ENCODE results near the gene CNTNAP2. TPM values are rescaled to one million over a fixed set of nuclear protein-coding genes. Genes with fewer than 3 reads are reported as not detected.
A peak's percentile ranks its signal among the peaks of the same experiment; 100 is the strongest.
"Not testable (repeated sequence)": the region's sequence is repeated elsewhere in the genome, so short reads cannot be mapped to it uniquely, and the experiment has no call there.

CNTNAP2 gene
- total RNA-seq, 1 experiment from 2014 or later = 42.5 TPM

DNA sequence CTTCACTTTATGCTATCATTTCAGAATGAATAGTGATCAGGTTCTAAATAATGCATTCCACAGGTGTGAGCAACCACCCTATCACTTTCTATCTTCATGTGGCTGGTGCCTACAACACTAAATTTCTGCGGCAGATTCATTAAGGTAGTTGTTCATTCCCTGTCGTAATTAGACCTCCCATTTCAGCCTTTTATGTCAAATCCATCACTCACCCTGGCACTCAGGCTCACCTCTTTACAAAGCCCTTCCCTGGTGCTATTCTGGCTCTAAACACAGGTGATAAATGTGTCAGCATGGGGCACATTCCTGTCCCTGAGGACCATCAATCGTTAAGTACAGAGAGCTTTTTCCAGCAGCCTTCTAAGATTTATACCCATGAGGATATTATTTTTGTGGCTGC, 2173.9 kb downstream of the CNTNAP2 start:
- Mint-ChIP-seq H3K27ac (ENCODE audit: unreplicated experiment) (no peak overlapping the region), H3K9me3 (ENCODE audit: unreplicated experiment) (no peaks in the 10 kb centered on the region), H3K4me1 (ENCODE audit: low read depth, unreplicated experiment) (peaks cover 24% of the 10 kb centered on the region), H3K27me3 (ENCODE audit: insufficient read depth, unreplicated experiment) (no peaks in the 10 kb centered on the region), H3K4me3 (ENCODE audit: unreplicated experiment) (no peak overlapping the region), H3K36me3 (ENCODE audit: insufficient read depth, unreplicated experiment) (no peaks in the 10 kb centered on the region)
- no peaks in the 10 kb centered on the region for H3K27me3 ChIP-seq (replicated peaks; ENCODE audit: control insufficient read depth, insufficient read depth, low read length)
- TF ChIP-seq, protein P1, sequence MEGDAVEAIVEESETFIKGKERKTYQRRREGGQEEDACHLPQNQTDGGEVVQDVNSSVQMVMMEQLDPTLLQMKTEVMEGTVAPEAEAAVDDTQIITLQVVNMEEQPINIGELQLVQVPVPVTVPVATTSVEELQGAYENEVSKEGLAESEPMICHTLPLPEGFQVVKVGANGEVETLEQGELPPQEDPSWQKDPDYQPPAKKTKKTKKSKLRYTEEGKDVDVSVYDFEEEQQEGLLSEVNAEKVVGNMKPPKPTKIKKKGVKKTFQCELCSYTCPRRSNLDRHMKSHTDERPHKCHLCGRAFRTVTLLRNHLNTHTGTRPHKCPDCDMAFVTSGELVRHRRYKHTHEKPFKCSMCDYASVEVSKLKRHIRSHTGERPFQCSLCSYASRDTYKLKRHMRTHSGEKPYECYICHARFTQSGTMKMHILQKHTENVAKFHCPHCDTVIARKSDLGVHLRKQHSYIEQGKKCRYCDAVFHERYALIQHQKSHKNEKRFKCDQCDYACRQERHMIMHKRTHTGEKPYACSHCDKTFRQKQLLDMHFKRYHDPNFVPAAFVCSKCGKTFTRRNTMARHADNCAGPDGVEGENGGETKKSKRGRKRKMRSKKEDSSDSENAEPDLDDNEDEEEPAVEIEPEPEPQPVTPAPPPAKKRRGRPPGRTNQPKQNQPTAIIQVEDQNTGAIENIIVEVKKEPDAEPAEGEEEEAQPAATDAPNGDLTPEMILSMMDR (IDR thresholded peaks at IDR 0.05; ENCODE audit: insufficient read depth in 1 of 2, low read depth in 1 of 2, low read length in 1 of 2, severe bottlenecking in 1 of 2, unreplicated experiment in 1 of 2) = no peak
- intact Hi-C loops (cut with micrococcal nuclease; ENCODE audit: unreplicated experiment) = no loop called here
- ChIA-PET POLR2A (no interaction called here), CTCF (no interaction called here)
- H3K4me3 ChIP-seq (ENCODE audit: low read depth, low read length) = no peak overlapping the region
- H3K4me1 ChIP-seq = no peaks in the 10 kb centered on the region
- no peaks in the 10 kb centered on the region for H3K36me3 ChIP-seq (ENCODE audit: control insufficient read depth, insufficient read depth, low read length)
- no peak for DNase-seq
- no TSS peak for BruUV-seq (replicated peaks)
- no peaks in the 10 kb centered on the region for H3K9me3 ChIP-seq

DNA sequence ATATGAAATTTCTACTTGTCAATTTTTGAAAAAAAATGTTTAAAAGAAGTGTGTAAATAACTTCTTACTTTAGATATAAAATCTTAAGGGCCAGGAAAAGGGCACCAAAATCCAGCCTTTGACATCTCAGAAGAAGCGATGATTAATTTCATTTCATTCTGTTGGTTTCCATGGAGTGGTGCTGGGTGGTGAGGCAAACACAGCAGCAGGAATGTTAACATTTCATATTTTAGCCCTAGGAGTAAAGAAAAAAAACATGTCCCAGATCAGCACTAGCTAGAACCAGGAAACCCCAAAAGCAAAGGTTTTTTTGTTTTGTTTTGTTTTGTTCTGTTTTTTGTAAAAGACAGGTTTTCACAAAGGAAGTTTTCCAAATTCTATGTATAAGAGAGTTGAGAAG, 2175.2 kb downstream of the CNTNAP2 start:
- POLR2A ChIA-PET = no interaction called here
- peaks cover 4% of the 10 kb centered on the region for H3K9me3 Mint-ChIP-seq (ENCODE audit: unreplicated experiment)
- no peak for DNase-seq
- Histone ChIP-seq H3K4me3 (ENCODE audit: low read depth, low read length) (no peak overlapping the region), H3K27me3 (replicated peaks; ENCODE audit: control insufficient read depth, insufficient read depth, low read length) (no peaks in the 10 kb centered on the region), H3K4me1 (peaks cover 3% of the 10 kb centered on the region), H3K9me3 (no peaks in the 10 kb centered on the region), H3K36me3 (ENCODE audit: control insufficient read depth, insufficient read depth, low read length) (no peaks in the 10 kb centered on the region)
- intact Hi-C loops (cut with micrococcal nuclease; ENCODE audit: unreplicated experiment) = no loop called here
- H3K36me3 Mint-ChIP-seq (ENCODE audit: insufficient read depth, unreplicated experiment) = no peaks in the 10 kb centered on the region
- no peak overlapping the region for H3K4me3 Mint-ChIP-seq (ENCODE audit: unreplicated experiment)
- H3K4me1 Mint-ChIP-seq (ENCODE audit: low read depth, unreplicated experiment) = peaks cover 19% of the 10 kb centered on the region
- BruUV-seq (replicated peaks) = no TSS peak
- no peaks in the 10 kb centered on the region for H3K27me3 Mint-ChIP-seq (ENCODE audit: insufficient read depth, unreplicated experiment)
- CTCF ChIA-PET = interaction anchor here (0.6 kb wide), 1 partner anchor 256 kb away, joined by 4 read pairs; no protein-coding TSS in a partner anchor
- TF ChIP-seq, protein P1 (IDR thresholded peaks at IDR 0.05; ENCODE audit: insufficient read depth in 1 of 2, low read depth in 1 of 2, low read length in 1 of 2, severe bottlenecking in 1 of 2, unreplicated experiment in 1 of 2) = no peak
- H3K27ac Mint-ChIP-seq (ENCODE audit: unreplicated experiment) = no peak overlapping the region

GRCh38 chr7:148296994-148297644, 2180.5 kb downstream of the CNTNAP2 start:
- BruUV-seq (replicated peaks) = no TSS peak
- Histone ChIP-seq H3K36me3 (ENCODE audit: control insufficient read depth, insufficient read depth, low read length) (no peaks in the 10 kb centered on the region), H3K4me3 (ENCODE audit: low read depth, low read length) (no peak overlapping the region), H3K4me1 (peaks cover 33% of the 10 kb centered on the region), H3K9me3 (no peaks in the 10 kb centered on the region), H3K27me3 (replicated peaks; ENCODE audit: control insufficient read depth, insufficient read depth, low read length) (no peaks in the 10 kb centered on the region)
- POLR2A ChIA-PET = no interaction called here
- CTCF ChIA-PET = no interaction called here
- peaks cover 14% of the 10 kb centered on the region for H3K9me3 Mint-ChIP-seq (ENCODE audit: unreplicated experiment)
- no peak overlapping the region for H3K4me3 Mint-ChIP-seq (ENCODE audit: unreplicated experiment)
- no peaks in the 10 kb centered on the region for H3K36me3 Mint-ChIP-seq (ENCODE audit: insufficient read depth, unreplicated experiment)
- intact Hi-C loops (cut with micrococcal nuclease; ENCODE audit: unreplicated experiment) = no loop called here
- peaks cover 11% of the 10 kb centered on the region for H3K4me1 Mint-ChIP-seq (ENCODE audit: low read depth, unreplicated experiment)
- peak in 1 of 2 experiments; percentile 11 for DNase-seq
- H3K27ac Mint-ChIP-seq (ENCODE audit: unreplicated experiment) = peak overlapping the region; percentile 42
- TF ChIP-seq, protein P1 (IDR thresholded peaks at IDR 0.05; ENCODE audit: insufficient read depth in 1 of 2, low read depth in 1 of 2, low read length in 1 of 2, severe bottlenecking in 1 of 2, unreplicated experiment in 1 of 2) = peak in 1 of 2 experiments; percentile 20
- H3K27me3 Mint-ChIP-seq (ENCODE audit: insufficient read depth, unreplicated experiment) = no peaks in the 10 kb centered on the region

DNA sequence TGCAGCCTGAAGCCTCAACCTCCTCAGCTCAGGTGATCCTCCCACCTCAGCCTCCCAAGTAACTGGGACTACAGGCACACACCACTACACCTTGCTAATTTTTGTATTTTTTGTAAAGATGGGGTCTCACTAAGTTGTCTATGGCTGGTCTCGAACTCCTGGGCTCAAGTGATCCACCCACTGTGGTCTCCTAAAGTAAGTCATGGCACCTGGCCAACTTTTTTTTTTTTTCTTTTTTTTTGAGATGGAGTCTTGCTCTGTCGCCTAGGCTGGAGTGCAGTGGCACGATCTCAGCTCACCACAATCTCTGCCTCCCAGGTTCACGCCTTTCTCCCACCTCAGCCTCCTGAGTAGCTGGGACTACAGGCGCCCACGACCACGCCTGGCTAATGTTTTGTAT, 2182.2 kb downstream of the CNTNAP2 start:
- Mint-ChIP-seq H3K4me1 (ENCODE audit: low read depth, unreplicated experiment) (peaks cover 11% of the 10 kb centered on the region), H3K9me3 (ENCODE audit: unreplicated experiment) (peaks cover 14% of the 10 kb centered on the region), H3K27ac (ENCODE audit: unreplicated experiment) (peak overlapping the region; percentile 76)
- H3K4me3 ChIP-seq (ENCODE audit: low read depth, low read length); H3K27me3 ChIP-seq (replicated peaks; ENCODE audit: control insufficient read depth, insufficient read depth, low read length); H3K4me3 Mint-ChIP-seq (ENCODE audit: unreplicated experiment); H3K36me3 ChIP-seq (ENCODE audit: control insufficient read depth, insufficient read depth, low read length); DNase-seq; H3K36me3 Mint-ChIP-seq (ENCODE audit: insufficient read depth, unreplicated experiment); H3K27me3 Mint-ChIP-seq (ENCODE audit: insufficient read depth, unreplicated experiment); H3K9me3 ChIP-seq; POLR2A ChIA-PET; BruUV-seq (replicated peaks): not testable (repeated sequence)
- CTCF ChIA-PET = interaction anchor here (1.0 kb wide), 1 partner anchor 20 kb away, joined by 4 read pairs; no protein-coding TSS in a partner anchor
- H3K4me1 ChIP-seq = peaks cover 33% of the 10 kb centered on the region
- intact Hi-C loops (cut with micrococcal nuclease; ENCODE audit: unreplicated experiment) = loop anchor here (1.0 kb wide), 2 partner anchors 20 to 29 kb away; no protein-coding TSS in a partner anchor

Data from Caco-2 (cell line).